H1 (cell line): Measurements from ENCODE around the gene FANCE. TPM values are rescaled to one million over a fixed set of nuclear protein-coding genes. Genes with fewer than 3 reads are reported as not detected.
A peak's percentile ranks its signal among the peaks of the same experiment; 100 is the strongest.

ENCODE experiments used
- KDM4A ChIP-seq: IDR thresholded peaks from one replicate; pipeline ENCODE4 v1.7.1; 2012; ENCODE audit warnings: low read depth, mild to moderate bottlenecking, moderate library complexity, low read length, inconsistent platforms; ENCODE audit not compliant: severe bottlenecking
- PHF8 ChIP-seq: fragments of 200-600 bp; sonication (generic); conservative IDR thresholded peaks from 2 replicates; pipeline ENCODE4 v1.7.1; 2012; ENCODE audit warnings: low read depth, mild to moderate bottlenecking, inconsistent platforms, low read length, moderate library complexity
- SIN3A ChIP-seq, 2 experiments: IDR thresholded peaks in 1 of 2; conservative IDR thresholded peaks in 1 of 2; 2 replicates each; pipeline ENCODE4 v1.6.1; 2011 to 2012; ENCODE audit warnings: low read length in 2 of 2, improper control_type of control experiment in 1 of 2, low read depth in 1 of 2, mild to moderate bottlenecking in 1 of 2
- TAF1 ChIP-seq: IDR thresholded peaks from 2 replicates; pipeline ENCODE4 v1.6.1; 2011; ENCODE audit warnings: mild to moderate bottlenecking, low read depth, low read length
- TAF7 ChIP-seq: optimal IDR thresholded peaks from 2 replicates; pipeline ENCODE3; 2011; ENCODE audit warnings: low read depth, mild to moderate bottlenecking, inconsistent platforms, low read length, moderate library complexity, borderline replicate concordance
- TEAD4 ChIP-seq: IDR thresholded peaks from 2 replicates; pipeline ENCODE4 v1.6.1; 2012; ENCODE audit warnings: low read depth, low read length, inconsistent platforms, mixed read lengths
- polyA plus RNA-seq, 7 experiments: library from polyadenylated mRNA; depleted of rRNA in 3 of 7; stranded (reverse) in 5 of 7; unstranded in 2 of 7; fragments of >200 nt in 5 of 7; fragments of 200-250 nt in 2 of 7; gene quantifications; 1 replicate in 5 of 7; 2 replicates in 1 of 7; 4 replicates in 1 of 7; pipeline versions ENCODE4 v1.2.1 to v1.2.3, GENCODE V29; 2011 to 2013; ENCODE audit warnings: missing spikeins in 2 of 7, mixed read lengths in 2 of 7
- total RNA-seq: library from RNA; stranded (reverse); fragmentation: NEBNext Ultra II Directional; extraction: Animal tissue kit (Norgen Biotek cat#: 25700); gene quantifications from 2 replicates; pipeline ENCODE4 v1.2.1, GENCODE V29; 2021

FANCE gene
- total and polyA plus RNA-seq, 2 of the 8 experiments (the other 6 are each of a cell fraction or from before 2014, with no cell fraction given), result 16.1 to 17.0 TPM

- TF ChIP-seq KDM4A (peak; percentile 9), SIN3A (conservative IDR thresholded peaks at IDR 0.05 in 1 of 2, IDR thresholded peaks at IDR 0.05 in 1 of 2; ENCODE audit: low read depth in 1 of 2, low read length in 2 of 2) (0 out of 4 replicates have a peak, but pooled peaks of 1 of the 2 experiments have one; percentile 66), TEAD4 (peak; percentile 83; the same call in 1 of the 2 replicates), TAF1 (peak; percentile 65), TAF7 (peak; percentile 47), PHF8 (peak; percentile 53; the same call in 1 of the 2 replicates)
These were observed 44.9 kb downstream of the FANCE start, which contains the start of gene TEAD3 (continued) for GRCh38 chr6:35496841-35497570.
